Measurements from ENCODE around the gene ZDHHC14. TPM values are rescaled to one million over a fixed set of nuclear protein-coding genes. Genes with fewer than 3 reads are reported as not detected.
A peak's percentile ranks its signal among the peaks of the same experiment; 100 is the strongest.
"Not testable (repeated sequence)": the region's sequence is repeated elsewhere in the genome, so short reads cannot be mapped to it uniquely, and the experiment has no call there.

The ZDHHC14 gene
- total RNA-seq, 1 donor from 2014 or later, result 3.1 TPM

DNA sequence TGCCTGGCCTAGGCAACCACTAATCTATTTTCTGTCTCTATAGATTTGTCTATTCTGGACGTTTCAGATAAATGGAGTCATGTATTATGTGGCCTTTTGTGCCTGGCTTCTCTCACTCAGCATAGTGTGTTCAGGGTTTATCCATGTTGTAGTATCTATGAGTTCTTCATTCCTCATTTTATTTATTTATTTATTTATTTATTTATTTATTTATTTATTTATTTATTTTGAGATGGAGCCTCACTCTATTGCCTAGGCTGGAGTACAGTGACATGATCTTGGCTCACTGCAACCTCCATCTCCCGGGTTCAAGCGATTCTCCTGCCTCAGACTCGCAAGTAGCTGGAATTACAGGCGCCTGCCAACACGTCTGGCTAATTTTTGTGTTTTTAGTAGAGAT, 86.3 kb downstream of the ZDHHC14 start:
- not testable (repeated sequence) for ATAC-seq

DNA sequence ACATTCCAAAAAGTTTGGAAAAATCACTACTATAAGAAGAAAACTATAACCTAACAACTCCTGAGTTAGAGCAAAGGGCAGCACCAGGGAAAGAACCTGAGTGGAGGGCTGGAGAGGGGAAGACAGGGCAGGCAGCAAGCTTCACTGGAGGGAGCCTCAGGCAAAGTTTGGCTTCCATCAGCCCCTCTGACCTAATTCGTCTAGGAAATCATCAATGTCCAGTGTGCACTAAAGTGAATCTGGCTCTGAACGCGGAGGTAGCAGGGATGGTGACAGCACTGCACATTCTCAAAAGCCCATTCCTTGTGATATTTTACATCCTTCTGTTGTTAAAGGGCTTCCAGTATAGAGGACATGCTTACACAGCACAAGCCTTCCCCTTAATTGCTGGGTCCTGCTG, 87.1 kb downstream of the ZDHHC14 start:
- no peak for ATAC-seq

DNA sequence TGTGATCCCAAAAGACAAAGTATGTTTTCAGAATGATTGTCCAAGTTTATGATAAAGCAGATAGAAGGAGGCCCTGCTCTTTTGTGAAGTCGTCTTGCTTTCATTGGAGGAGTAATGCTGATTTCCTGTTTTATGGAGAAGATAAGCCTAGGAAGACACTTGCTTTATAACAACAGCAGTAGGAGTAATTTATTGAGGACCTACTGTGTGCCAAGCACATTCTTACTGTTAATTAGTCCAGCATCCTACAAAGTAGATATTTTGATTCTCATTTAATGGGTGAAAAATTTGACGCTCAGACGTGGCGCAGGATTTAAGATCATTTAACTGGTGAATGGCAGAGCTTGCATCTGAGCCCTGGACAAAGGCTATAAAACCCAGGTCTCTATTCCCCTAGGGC, 87.6 kb downstream of the ZDHHC14 start:
- ATAC-seq, result no peak

DNA sequence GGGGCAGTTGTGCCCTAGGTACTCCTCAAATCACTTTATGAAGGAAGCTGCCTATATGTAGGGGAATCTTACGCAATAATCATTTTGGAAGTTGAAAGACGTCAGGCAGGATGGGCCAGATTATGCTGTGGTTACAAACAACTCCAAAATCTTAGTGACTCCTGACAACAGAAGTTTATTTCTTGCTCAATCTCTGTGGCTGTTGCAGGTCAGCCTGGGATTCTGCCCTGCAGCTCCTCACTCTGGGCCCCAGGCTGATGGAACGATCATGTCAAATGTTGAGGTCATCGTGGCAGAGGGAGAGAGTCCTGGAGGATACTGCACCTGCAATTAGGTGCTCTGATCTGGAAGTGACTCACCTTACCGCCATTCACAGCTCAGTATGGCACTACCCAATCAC, 88.4 kb downstream of the ZDHHC14 start:
- ATAC-seq, result peak; percentile 56

DNA sequence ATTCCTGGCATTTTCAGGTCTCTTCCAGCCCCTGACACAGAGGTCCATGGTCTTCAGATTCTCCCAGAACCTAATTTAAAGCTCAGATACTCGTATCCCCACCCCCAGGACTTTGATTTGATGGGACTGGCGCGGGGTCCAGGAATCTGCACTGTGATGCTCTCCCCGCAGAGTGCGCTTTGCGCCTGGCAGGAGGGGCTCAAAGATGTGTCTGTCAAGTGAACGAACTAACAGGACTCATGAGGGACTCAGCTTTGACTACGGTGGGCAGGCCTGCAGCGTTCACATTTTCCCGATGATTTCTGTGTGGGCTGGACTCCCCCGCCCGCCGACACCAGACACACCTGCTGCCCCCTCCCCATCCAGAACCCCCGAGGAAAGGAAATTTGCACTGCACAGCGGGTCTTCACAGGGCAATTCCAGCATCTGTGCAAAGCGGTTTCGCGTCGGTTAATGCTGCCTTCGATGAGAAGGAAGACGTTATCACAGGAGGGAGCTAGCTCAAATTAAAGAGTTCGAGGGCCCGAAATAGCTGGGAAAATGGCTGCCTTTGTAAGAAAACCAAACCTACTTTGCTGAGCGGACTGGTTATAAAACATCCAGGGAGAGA, 90.2 kb downstream of the ZDHHC14 start:
- no peak for ATAC-seq

DNA sequence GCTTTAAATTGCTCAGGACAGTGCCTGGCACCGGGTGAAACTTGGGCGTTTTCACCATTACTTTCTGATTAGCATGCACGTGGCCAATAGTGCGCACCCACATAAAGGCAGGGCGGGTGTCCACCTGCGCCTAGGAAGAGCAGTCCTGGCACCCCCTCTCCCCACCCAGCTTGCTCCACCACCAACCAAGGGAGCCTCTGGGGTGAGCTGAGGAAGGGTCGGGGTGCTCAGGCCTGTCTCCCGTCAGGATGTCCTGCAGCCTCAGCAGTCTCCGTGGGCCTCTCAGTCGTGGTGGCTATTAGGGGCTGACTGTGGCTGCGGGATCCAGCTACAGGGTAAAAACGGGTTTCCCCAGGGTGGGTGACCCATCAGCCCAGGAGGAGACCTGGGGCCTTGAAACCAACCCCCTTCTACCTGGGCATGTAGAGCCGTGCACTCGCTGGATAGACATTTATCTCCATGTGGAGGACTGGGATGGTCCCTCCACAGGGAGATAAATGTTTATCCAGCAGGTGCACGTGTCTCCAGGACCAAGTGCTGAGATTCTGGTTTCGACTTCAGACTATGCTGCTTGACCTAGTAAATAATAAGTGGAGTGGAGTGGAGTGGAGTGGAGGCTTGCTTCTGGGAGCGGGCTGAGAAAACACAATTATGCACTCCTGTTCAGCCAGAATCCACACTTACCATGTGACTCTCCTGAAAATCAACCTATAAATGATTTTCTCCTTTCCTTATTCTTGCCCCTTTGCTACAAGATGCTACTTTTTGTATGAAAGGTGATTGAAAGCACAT, 91.1 kb downstream of the ZDHHC14 start:
- ATAC-seq, result no peak

DNA sequence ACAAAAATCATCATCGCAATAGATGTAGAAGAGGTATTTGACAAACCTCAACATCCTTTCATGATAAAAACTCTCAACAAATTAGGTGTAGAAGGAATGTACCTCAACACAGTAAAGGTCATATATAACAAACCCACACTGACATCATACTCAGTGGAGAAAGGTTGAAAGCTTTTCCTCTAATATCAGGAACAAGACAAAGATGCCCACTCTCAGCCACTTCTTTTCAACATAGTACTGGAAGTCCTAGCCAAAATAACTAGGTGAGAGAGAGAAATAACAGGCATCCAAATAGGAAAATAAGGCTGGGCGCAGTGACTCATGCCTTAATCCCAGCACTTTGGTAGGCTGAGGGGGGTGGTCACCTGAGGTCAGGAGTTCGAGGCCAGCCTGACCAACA, 95.8 kb downstream of the ZDHHC14 start:
- ATAC-seq, result no peak

DNA sequence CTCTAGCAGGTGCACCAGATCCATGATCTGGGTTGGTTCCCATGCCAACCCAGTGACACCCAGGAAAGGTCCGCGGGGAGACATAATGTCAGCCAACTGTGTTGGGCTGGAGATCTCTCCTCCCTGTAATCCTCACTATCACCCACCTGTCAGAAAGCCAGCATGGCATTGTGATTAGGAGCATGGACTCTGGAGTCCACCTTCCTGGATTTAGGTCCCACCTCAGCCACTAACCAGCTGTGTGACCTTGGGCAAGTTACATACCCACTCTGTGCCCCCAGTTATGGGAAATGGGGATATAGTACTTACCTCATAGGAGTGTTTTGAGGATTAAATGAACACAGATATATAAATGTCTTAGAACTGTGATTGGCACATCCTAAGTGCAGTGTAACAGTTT, 97.9 kb downstream of the ZDHHC14 start:
- ATAC-seq, result no peak

DNA sequence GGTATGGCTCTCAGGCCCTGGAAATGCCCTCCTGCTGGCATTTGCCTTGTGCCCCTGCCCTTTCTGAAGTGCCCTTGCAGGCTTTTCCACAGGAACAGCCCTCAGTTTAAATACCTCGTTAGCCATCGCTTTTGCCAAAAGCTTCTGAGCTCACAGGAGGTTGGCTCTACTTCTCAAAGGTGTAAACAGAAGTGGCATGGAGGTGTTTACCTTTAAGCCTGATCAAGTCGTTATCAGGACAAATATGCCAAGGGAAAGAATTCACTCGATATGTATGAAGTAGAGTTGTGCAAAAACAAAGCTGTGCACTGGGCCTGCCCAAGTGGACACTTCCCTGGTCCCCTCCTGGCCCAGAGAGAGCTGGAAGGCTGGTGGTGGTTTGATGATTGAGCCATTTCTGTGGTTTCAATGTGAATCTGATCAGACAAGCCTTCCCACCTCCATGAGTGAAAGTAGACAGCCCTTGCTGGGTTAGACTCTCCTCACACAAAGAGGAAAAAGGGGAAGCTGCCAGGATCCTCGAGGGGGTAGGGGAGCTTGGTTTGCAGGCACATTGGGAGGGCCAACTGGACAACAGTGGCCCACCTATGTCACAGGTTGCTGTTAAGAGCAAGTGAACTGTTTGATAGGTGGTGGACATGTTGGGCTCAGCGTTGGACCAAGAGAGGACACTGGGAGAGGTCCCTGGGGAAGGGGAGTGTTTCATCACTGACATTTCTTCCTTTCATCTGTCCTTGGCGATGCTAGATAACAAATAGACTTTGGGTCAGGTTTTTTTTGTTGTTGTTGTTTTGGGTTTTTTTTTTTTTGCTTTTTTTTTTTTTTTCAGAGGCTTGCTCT, 98.7 kb downstream of the ZDHHC14 start:
- ATAC-seq, result no peak

DNA sequence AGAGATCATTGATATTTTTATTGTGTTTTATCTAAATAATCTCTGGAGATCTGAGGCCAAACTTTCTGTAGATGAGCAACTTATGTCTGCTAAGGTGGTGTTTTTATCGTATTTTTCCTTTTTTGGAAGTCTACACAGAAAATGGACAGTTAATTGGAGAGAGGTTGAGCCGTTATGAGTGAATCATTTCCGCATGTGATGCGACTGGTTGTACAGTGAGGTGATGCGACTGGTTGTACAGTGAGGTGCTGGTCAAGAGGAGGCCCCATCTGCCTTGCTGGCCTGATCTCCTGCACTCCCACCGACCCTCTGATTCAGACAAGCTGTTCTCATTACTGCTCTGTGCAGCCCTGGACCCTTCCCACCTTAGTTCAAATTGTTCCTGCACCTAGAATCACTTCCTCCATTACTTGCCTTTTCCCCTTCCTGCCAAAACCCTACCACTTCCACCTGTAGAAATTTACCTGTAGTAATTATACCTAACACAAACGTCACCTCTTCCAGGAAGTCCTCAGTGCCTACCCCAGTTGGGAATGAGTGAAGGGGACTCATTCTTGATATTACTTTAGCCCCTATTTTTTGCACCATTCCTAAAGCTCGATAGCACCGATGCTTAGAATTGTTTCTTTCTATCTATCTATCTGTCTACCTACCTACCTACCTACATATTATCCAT, 100.3 kb downstream of the ZDHHC14 start:
- ATAC-seq, result no peak

DNA sequence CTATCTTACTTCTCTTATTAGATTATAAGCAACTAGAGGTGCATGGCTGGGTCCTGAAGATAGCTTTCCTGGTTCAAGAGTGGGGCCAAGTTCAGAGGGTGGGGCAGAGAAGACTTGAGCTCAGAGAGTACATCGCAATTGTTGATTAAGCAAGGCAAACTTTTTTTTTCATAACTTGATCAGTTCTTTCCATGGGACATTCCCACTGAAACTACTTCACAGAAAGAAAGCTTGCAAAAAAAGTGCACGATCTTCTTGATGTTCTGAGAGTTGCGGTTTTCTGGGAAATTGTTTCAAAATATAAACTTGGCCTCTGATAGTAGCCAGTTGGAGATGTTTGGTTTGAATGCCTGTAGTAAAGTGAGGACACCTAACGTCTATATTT, 100.9 kb downstream of the ZDHHC14 start:
- no peak for ATAC-seq

DNA sequence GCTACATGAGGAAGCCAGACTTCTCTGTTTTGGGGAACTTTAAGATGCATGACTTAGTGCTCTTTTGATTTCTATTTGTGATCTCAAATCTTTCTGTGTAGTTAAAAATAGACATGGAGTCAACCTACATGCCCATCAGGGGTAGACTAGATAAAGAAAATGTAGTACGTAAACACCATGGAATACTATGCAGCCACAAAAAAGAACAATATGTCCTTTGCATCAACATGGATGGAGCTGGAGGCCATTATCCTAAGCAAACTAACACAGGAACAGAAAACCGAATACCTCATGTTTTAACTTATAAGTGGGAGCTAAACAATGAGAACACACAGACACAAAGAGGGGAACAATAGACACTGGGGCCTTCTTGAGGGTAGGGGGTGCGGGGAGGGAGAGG, 102.8 kb downstream of the ZDHHC14 start:
- ATAC-seq, result no peak

DNA sequence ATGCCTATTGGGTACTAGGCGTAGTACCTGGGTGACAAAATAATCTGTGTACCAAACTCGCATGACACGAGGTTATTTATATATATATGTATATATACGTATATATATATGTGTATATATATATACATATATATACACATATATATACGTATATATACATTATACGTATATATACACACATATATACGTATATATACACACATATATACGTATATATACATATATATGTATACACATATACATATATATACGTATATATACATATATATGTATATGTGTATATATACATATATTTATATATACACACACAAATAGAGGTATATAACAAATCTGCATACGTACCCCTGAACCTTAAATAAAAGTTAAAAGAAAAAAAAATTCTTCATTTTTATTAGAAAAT, 103.2 kb downstream of the ZDHHC14 start:
- ATAC-seq, result no peak

DNA sequence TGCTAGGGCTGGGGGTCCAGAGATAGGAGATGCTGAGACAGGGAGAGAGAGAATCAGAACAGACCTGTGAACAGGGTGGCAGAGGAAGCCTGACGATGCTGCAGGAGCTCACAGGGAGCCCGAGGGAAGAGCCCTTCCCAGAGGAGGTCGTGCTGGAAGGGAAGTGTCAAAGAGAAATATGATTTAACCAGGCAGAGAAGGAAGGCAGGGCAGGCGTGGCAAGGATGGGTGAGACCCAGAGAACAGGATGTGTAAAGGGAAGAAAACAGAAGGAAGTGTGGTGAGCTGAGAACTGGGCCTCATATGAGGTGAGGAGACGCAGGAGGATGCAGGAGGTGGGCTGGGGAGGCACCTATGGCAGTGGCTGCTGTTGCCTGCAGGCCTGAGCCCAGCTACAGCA, 105.6 kb downstream of the ZDHHC14 start:
- no peak for ATAC-seq

DNA sequence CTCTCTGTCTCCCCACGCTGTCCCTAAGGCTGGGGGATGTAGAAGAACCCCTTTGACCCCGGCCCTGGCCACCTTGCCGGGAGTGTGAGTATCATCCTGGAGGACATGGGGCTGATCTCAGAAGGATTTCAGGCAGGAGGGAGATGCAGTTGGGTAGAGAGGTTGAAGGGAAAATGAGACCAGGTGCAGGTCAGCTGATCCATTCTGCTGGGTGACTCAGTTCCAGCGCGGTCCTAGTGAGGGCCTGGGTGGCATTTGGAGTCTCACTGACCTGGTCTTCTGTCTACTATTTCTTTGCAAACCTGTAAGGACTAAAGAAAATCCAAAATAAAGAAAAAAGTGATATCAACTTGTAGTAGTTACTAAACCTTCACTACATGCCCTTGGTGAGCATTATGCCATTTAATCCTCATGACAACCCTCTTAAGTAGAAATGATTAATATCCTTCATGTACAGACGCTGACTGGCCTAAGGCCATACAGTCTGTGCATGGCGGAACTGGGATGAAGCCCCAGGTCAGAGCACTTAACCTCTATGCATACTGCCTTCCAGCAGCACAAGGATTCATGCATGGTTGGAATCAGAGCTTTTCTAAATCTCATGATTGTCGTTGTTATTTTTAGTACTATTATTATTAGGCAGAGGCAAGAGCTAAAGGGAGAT, 106.3 kb downstream of the ZDHHC14 start:
- ATAC-seq, result peak; percentile 88

DNA sequence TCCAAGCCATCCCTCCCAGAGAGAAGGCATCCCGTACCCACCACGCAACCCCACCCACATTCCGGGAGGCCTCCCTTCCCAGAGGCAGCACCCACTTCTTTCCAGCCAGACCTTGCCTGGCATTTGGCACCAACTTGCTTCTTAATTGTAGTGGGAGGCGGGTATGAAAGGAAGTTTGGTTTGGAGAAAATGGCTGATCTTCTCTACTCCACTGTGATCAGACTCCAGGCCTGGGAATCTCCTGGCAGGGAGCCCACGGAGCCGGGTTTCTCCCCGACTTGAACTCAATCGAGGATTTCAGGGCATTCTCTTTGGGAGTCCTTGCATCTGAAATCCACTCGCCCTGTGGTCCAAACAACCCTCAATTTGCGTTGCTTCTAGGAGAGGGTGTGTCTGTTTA, 107.1 kb downstream of the ZDHHC14 start:
- no peak for ATAC-seq

DNA sequence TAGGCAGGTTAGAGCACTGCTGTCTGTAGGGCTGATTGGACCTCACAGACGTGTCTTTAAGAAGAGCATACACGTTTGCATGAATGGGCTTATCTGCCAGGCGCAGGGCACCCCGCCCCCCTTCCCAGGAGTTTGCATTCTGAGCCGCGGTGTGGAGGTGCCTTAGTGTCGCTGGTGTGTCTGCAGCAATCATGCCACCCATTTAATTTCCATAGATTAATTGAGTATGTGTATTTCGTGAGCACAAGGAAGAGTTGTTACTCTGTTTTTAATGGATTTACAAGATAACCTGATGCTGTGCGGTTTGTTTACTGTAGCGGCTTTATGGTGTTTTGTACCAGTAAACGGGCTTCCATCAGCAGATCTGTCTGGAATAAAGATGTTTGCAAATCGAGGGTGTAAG, 107.7 kb downstream of the ZDHHC14 start:
- ATAC-seq, result no peak

DNA sequence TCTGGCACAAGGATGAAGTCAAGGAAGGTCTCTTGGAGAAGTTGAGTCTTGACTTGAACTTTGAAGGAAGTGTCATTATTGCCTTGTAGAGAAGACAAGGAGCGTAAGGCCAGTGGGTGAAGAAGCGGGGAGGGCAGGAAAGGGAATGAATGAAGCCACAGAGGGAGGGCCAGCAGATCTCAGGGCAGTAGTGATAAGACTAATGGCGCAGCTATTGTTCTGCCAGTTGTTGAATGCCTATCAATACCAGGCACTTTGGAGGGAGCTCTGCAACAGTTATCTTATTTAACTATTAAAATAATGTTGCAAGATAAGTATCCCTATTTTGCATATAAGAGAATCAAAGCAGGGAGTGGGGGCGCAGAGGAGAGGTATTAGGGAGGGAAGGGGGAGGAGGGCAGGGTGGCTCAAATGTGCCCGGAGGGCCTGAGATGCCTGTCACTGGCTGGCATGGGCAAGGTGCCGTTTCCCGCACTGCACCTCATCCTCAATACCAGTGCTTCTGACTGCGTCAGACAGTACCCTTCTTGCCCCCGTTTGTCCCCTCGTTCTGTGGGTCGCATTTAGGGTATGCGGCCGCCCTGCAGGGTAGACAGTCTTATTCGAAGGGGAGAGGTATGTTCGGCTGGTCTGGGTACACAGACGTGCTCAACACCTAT, 109.8 kb downstream of the ZDHHC14 start:
- no peak for ATAC-seq

DNA sequence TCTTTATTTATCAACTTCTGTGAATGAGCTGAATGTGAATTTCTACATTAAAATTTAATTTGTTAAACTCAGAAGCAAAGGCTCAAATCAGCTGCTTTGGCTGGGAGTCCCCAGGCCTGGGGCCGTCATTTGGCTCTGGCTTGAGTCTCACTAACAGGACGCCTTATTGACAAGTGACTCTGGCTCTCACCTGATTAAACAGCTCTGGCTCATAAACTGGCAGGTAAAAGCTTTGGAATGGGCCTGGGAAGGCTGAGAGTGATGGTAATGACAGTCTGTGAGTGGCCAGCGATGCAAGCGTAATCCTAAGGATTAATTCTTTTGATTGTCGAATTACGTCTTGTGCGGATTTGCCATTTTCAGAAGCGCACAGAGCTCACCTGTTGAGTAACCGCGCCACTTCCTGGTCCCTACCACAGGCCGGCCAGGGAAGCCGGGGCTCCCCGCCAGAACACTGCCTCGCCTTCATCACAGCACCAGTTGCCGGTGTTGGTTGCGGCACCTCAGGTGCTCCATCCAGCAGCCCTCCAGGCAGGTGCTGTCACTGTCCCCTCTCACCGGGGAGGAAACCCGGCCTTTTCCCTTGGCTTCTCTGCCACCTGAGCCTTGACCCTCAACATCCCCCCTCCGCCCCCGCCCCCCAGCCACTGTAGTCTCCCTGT, 110.7 kb downstream of the ZDHHC14 start:
- ATAC-seq, result no peak

DNA sequence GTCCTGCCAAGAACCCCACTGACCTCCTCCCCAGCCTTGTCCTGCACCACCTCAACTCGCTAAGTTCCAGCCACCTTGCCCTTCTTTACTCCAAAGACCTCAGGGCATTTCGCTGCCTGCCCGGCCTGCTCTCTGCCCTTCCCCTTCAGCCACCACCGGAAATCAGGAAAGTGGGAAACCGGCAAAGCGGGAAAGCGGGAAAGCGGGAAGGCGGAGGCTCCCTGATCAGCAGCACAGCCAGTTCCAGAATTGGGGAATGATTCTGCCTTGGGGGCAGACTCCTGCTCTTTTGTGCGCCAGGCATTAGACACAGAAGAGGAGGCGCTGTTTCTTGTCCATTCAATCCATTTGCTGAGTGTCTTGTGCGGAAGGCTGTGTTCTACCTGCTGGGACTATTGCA, 111.3 kb downstream of the ZDHHC14 start:
- no peak for ATAC-seq

DNA sequence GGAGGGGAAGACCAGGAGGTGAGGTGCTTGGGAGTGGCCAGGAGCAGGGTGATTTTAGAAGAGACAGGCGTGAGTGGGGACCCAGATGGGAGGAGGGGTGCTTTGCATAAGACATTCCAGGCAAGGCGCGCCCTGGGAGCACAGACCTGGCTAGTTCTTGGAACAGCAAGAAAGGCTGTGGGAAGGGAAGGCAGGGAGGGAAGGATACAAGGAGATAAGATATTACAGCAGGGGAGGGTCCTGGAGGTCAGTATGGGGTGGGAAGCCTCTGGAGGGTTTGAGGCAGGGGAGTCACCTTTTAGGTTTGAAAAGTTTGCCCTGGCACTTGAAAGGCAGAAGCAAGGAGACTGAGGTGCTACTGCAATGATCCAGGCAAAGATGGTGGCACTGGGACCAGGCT, 111.8 kb downstream of the ZDHHC14 start:
- no peak for ATAC-seq
